ENCODE data around the gene ADAMTS19. TPM values are rescaled to one million over a fixed set of nuclear protein-coding genes. Genes with fewer than 3 reads are reported as not detected.

The ADAMTS19 gene
- total and polyA plus RNA-seq, 9 of the 15 experiments (the other 6 are each of a cell fraction or from before 2014, with no cell fraction given): not detected

DNA sequence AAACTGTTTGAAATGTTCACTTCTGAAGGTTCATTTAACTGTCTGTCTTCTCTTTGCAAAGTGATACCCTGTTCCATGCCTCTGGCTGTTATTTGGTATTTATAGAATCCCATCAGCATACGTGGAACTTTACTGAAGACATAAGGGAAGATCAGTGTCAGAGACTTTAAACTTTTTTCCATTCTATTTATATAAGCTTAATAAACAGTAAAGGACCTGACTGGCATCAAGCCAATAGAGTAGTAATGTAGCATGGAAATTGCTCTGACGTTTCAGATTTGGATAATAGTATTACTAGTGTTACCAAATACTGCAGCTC lies 192.9 kb downstream of the ADAMTS19 start:
- 3% methylated on average over 2 of the region's 2 CpGs for WGBS (ENCODE audit: insufficient coverage, low coverage, missing lambda C conversion rate)
- TF ChIP-seq, protein P1, sequence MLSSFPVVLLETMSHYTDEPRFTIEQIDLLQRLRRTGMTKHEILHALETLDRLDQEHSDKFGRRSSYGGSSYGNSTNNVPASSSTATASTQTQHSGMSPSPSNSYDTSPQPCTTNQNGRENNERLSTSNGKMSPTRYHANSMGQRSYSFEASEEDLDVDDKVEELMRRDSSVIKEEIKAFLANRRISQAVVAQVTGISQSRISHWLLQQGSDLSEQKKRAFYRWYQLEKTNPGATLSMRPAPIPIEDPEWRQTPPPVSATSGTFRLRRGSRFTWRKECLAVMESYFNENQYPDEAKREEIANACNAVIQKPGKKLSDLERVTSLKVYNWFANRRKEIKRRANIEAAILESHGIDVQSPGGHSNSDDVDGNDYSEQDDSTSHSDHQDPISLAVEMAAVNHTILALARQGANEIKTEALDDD (IDR thresholded peaks at IDR 0.05): no peak
- TF ChIP-seq, protein P2, sequence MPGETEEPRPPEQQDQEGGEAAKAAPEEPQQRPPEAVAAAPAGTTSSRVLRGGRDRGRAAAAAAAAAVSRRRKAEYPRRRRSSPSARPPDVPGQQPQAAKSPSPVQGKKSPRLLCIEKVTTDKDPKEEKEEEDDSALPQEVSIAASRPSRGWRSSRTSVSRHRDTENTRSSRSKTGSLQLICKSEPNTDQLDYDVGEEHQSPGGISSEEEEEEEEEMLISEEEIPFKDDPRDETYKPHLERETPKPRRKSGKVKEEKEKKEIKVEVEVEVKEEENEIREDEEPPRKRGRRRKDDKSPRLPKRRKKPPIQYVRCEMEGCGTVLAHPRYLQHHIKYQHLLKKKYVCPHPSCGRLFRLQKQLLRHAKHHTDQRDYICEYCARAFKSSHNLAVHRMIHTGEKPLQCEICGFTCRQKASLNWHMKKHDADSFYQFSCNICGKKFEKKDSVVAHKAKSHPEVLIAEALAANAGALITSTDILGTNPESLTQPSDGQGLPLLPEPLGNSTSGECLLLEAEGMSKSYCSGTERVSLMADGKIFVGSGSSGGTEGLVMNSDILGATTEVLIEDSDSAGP (CRISPR knock-in tag; IDR thresholded peaks at IDR 0.05): no peak
- TF ChIP-seq XRCC5 (IDR thresholded peaks at IDR 0.05; ENCODE audit: low read depth, low read length): no peak
- no peak for TF ChIP-seq SMARCE1 (IDR thresholded peaks at IDR 0.05)
- no peak for TF ChIP-seq PHF20 (IDR thresholded peaks at IDR 0.05; ENCODE audit: partially characterized antibody)
- TF ChIP-seq, protein P3, sequence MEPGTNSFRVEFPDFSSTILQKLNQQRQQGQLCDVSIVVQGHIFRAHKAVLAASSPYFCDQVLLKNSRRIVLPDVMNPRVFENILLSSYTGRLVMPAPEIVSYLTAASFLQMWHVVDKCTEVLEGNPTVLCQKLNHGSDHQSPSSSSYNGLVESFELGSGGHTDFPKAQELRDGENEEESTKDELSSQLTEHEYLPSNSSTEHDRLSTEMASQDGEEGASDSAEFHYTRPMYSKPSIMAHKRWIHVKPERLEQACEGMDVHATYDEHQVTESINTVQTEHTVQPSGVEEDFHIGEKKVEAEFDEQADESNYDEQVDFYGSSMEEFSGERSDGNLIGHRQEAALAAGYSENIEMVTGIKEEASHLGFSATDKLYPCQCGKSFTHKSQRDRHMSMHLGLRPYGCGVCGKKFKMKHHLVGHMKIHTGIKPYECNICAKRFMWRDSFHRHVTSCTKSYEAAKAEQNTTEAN (CRISPR knock-in tag; IDR thresholded peaks at IDR 0.05): no peak
- no peak for TF ChIP-seq FOXO4 (CRISPR knock-in tag; IDR thresholded peaks at IDR 0.05)
- TF ChIP-seq ZNF76 (CRISPR knock-in tag; IDR thresholded peaks at IDR 0.05; ENCODE audit: borderline replicate concordance): no peak
- no peak for TF ChIP-seq RBM22 (IDR thresholded peaks at IDR 0.05; ENCODE audit: low read depth, low read length, poor library complexity, severe bottlenecking)
- TF ChIP-seq USF1 (CRISPR knock-in tag; IDR thresholded peaks at IDR 0.05): no peak
- no peak for TF ChIP-seq GTF2A2 (tag; IDR thresholded peaks at IDR 0.05)
- no peak for TF ChIP-seq NR2C2 (CRISPR knock-in tag; IDR thresholded peaks at IDR 0.05)
- no peak for TF ChIP-seq NR2C2 (tag; IDR thresholded peaks at IDR 0.05)
- no peak for TF ChIP-seq TFAP4 (CRISPR knock-in tag; IDR thresholded peaks at IDR 0.05; ENCODE audit: borderline replicate concordance)
- TF ChIP-seq RNF2 (IDR thresholded peaks at IDR 0.05): no peak
- no peak for TF ChIP-seq KDM1A (IDR thresholded peaks at IDR 0.05)
- FAIRE-seq: no peak

More for the DNA sequence above, 192.9 kb downstream of the ADAMTS19 start:
- Histone ChIP-seq H3K27ac (ENCODE audit: extremely low read depth, low read depth, low read length) (no peak overlapping the region), H3K9me1 (ENCODE audit: control insufficient read depth, insufficient read depth, low read length) (no peaks in the 10 kb centered on the region), H3K4me3 (no peak overlapping the region), H3K9ac (ENCODE audit: insufficient read depth in 1 of 2, low read depth in 2 of 2, low read length in 2 of 2) (no peak overlapping the region), H3K27me3 (ENCODE audit: control insufficient read depth in 2 of 2, insufficient read depth in 2 of 2, low read length in 2 of 2) (no peaks in the 10 kb centered on the region), H3K4me1 (replicated peaks in 1 of 2; ENCODE audit: control insufficient read depth in 2 of 2, insufficient read depth in 2 of 2, low read length in 2 of 2) (no peaks in the 10 kb centered on the region), H3K36me3 (ENCODE audit: control insufficient read depth, insufficient read depth, low read length) (no peaks in the 10 kb centered on the region), H3K9me3 (replicated peaks; ENCODE audit: control insufficient read depth, insufficient read depth, low read depth, low read length) (0 out of 2 replicates have a peak, but pooled peaks cover 1% of the 10 kb centered on the region), H3K4me2 (ENCODE audit: insufficient read depth, low read length) (no peak overlapping the region), H3K79me2 (ENCODE audit: control insufficient read depth, insufficient read depth, low read length) (no peaks in the 10 kb centered on the region), H4K20me1 (replicated peaks; ENCODE audit: control insufficient read depth, insufficient read depth, low read length) (no peaks in the 10 kb centered on the region), H2AFZ (ENCODE audit: low read depth, low read length) (no peak overlapping the region)
- ChIA-PET POLR2A (no interaction called here), CTCF (ENCODE audit: low intra/inter-chr PET ratio) (no interaction called here)
- in situ Hi-C loops (cut with MboI) (no loop called here), intact Hi-C loops (cut with micrococcal nuclease) (no loop called here)
- no TSS peak for BruUV-seq (replicated peaks)
- ATAC-seq (no peak), DNase-seq (ENCODE audit: extremely low read depth in 1 of 4, low spot score in 3 of 4) (no peak)

Measured in K562 (cell line).